Left ventricle myocardium inferior (tissue), 1 donor: ENCODE data around the gene PTP4A2. TPM values are rescaled to one million over a fixed set of nuclear protein-coding genes. Genes with fewer than 3 reads are reported as not detected.
"Not testable (repeated sequence)": the region's sequence is repeated elsewhere in the genome, so short reads cannot be mapped to it uniquely, and the experiment has no call there.

Experiments
- DNase-seq: peaks from one replicate; pipeline ENCODE4 v3.0.0-alpha.2; 2020
- H3K27ac ChIP-seq: fragments of 200-600 bp; replicated peaks from 2 replicates; pipeline ENCODE4 v1.8.0; 2021
- H3K27me3 ChIP-seq: fragments of 200-600 bp; 2 replicates; pipeline ENCODE4 v1.8.0; 2021; ENCODE audit warnings: low read depth
- H3K36me3 ChIP-seq: fragments of 200-600 bp; 2 replicates; pipeline ENCODE4 v1.8.0; 2021
- H3K4me1 ChIP-seq: fragments of 200-600 bp; 2 replicates; pipeline ENCODE4 v1.8.0; 2021
- H3K4me3 ChIP-seq: fragments of 200-600 bp; 2 replicates; pipeline ENCODE4 v1.8.0; 2021; ENCODE audit warnings: mild to moderate bottlenecking, moderate library complexity
- H3K9me3 ChIP-seq: fragments of 200-600 bp; replicated peaks from 2 replicates; pipeline ENCODE4 v1.8.0; 2021
- intact Hi-C: fragments of 100-400 bp; cut with micrococcal nuclease; formaldehyde crosslinking; loops from one replicate; pipeline ENCODE4 v1.11.0; 2022
- total RNA-seq: library from RNA; stranded (reverse); fragmentation: NEBNext Ultra II Directional; extraction: Animal tissue kit (Norgen Biotek cat#: 25700); gene quantifications from one replicate; pipeline ENCODE4 v1.2.1, GENCODE V29; 2021
- TF ChIP-seq, protein P1 (sequence below): fragments of 200-600 bp; IDR thresholded peaks from 2 replicates; pipeline ENCODE4 v1.8.0; 2021; ENCODE audit warnings: antibody characterized with exemption, mild to moderate bottlenecking, borderline replicate concordance
- donor health status: DM: no; HTN: yes; CAD: no; lungs with severe emphysema.

PTP4A2 gene
- total RNA-seq, 1 donor from 2014 or later: 203 TPM

DNA sequence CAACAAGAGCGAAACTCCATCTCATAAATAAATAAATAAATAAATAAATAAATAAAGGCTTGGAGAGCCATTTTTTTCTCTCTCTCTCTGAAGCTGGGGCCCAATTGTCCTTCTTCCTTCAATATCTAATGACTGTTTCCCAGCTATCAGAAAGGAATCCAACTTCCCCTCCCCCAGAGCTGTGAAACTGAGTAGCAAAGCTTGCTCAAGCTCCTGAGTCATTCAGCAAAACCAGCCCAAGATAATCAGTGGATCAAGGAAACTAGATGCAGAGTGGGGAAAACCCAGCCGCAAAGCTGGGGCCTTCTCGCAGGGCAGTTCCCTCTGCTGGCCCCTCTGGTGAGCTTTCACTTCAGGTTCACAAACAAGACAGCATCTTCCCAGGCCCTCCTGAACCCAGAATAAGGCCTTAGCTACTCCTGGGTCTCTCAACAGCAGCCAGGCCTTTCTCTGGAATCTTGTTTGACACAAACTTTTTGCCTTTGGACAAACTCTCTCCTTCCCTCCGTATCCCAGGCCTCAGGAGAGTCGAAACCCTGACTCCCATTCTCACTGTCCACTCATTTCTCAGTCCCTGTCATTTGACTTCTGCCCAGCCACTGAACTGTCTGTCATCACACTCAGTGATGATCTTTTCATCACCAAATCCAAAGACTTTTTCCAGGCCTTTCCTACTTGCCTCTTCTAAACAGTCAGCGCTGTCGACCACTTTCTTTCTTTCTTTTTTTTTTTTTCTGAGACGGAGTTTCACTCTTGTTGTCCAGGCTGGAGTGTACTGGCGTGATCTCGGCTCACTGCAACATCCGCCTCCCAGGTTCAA lies 18.0 kb upstream of the PTP4A2 start:
- Histone ChIP-seq H3K4me3 (no peak overlapping the region), H3K9me3 (no peaks in the 10 kb centered on the region), H3K4me1 (peaks cover 58% of the 10 kb centered on the region), H3K27me3 (no peaks in the 10 kb centered on the region), H3K27ac (peak overlapping the region; percentile 95), H3K36me3 (no peaks in the 10 kb centered on the region)
- TF ChIP-seq, protein P1, sequence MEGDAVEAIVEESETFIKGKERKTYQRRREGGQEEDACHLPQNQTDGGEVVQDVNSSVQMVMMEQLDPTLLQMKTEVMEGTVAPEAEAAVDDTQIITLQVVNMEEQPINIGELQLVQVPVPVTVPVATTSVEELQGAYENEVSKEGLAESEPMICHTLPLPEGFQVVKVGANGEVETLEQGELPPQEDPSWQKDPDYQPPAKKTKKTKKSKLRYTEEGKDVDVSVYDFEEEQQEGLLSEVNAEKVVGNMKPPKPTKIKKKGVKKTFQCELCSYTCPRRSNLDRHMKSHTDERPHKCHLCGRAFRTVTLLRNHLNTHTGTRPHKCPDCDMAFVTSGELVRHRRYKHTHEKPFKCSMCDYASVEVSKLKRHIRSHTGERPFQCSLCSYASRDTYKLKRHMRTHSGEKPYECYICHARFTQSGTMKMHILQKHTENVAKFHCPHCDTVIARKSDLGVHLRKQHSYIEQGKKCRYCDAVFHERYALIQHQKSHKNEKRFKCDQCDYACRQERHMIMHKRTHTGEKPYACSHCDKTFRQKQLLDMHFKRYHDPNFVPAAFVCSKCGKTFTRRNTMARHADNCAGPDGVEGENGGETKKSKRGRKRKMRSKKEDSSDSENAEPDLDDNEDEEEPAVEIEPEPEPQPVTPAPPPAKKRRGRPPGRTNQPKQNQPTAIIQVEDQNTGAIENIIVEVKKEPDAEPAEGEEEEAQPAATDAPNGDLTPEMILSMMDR: no peak
- DNase-seq: peak; percentile 61
- intact Hi-C loops: no loop called here

DNA sequence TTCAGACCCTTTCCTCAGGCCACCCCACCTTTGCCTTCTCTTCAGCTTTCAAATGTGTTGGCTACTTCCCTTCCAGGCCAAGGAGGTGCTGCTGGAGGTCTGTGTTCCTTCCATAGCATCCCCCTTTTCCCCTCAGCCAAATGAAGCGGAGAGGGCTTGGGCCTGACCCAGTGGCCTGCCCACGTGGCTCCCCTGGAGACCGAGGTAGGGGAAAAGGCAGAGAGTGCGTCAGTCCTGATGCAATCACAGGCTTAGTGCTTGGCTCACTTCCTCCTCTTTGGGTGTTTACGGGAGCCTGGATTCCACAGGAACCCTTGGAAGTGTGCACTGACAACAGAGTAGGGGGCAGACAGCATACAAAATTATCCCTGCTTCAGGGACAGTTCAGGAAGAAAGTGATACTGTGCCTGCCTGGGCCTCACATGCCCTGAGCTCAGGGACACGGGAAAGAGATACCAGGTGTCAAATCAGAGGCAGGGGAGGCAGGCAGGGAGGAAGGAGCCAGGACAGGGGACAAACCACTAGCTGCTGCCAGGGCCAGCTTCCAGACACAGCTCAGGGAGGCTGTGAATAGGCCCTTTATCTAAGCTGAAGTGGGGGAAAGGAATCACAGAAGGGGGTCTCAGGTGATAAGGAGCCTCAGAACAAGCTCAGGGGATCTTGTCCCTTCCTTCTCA lies 16.6 kb upstream of the PTP4A2 start:
- Histone ChIP-seq H3K4me3 (peak overlapping the region; percentile 1), H3K4me1 (peaks cover 67% of the 10 kb centered on the region), H3K27ac (peak overlapping the region; percentile 95), H3K9me3 (no peaks in the 10 kb centered on the region), H3K27me3 (no peaks in the 10 kb centered on the region), H3K36me3 (no peaks in the 10 kb centered on the region)
- TF ChIP-seq, protein P1: no peak
- intact Hi-C loops: no loop called here
- DNase-seq: peak; percentile 83

DNA sequence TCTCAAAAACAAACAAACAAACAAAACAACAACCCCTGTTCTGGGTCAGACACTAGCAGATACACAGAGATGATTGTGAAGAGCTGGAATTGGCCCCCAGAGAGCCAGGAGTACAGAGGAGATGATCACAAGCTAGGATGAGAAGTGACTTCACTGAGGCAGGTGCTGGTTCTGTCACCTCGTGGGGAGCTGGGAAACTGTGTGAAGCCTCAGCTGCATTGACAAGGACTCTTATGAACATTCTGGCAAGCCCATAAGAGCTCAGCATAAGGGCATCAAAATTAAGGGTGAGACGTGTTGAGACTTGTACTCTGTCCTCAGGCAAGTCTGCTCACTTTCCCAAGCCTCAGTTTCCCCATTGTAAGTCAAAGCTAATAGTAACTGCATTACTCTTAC lies 14.7 kb upstream of the PTP4A2 start:
- no peak for DNase-seq
- Histone ChIP-seq H3K4me3 (no peak overlapping the region), H3K4me1 (peaks cover 67% of the 10 kb centered on the region), H3K36me3 (no peaks in the 10 kb centered on the region), H3K27ac (peak overlapping the region; percentile 95), H3K27me3 (no peaks in the 10 kb centered on the region), H3K9me3 (no peaks in the 10 kb centered on the region)
- intact Hi-C loops: no loop called here
- TF ChIP-seq, protein P1: no peak

DNA sequence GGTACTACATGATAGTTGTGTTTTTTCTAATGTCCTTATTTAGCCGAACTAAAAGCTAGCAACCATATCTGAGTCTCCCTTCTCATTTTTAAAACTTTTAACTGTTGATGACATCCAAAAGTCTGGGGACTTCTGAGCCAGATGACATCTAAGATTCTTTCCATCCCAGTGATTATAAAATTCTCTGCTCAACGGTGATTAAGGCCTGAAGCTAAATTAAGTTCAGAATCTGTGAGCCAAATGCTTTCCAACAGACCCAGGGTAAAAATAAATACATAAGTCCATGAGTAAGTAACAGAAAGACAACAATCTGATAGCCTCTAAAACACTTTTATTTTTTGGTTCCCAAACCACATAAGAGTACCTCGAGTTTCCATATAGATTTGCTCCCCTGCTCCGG lies 13.1 kb upstream of the PTP4A2 start:
- DNase-seq: no peak
- intact Hi-C loops: no loop called here
- TF ChIP-seq, protein P1: no peak
- H3K27me3 ChIP-seq: no peaks in the 10 kb centered on the region
- H3K4me3 ChIP-seq: no peak overlapping the region
- H3K4me1 ChIP-seq: peaks cover 56% of the 10 kb centered on the region
- H3K27ac ChIP-seq: peak overlapping the region; percentile 95
- H3K9me3 ChIP-seq: no peaks in the 10 kb centered on the region
- H3K36me3 ChIP-seq: no peaks in the 10 kb centered on the region

DNA sequence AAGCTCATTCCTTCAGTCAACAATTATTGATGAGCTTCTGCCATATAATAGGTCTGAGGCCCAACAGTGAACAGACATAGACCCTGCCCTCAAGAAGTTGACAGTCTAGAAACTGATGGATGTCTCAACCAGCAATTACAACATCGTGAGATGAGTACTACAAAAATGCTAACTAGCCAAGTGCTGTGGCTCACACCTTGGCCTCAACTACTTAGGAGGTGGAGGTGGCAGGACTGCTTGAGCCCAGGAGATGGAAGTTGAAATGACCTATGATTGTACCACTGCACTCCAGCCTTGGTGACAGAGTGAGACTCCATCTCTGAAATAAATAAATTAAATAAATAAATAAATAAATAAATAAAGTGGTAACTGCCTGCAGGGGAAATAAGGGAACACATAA lies 11.7 kb upstream of the PTP4A2 start:
- H3K4me1 ChIP-seq: peaks cover 51% of the 10 kb centered on the region
- intact Hi-C loops: no loop called here
- H3K9me3 ChIP-seq: no peaks in the 10 kb centered on the region
- TF ChIP-seq, protein P1: no peak
- no peak overlapping the region for H3K4me3 ChIP-seq
- H3K27ac ChIP-seq: no peak overlapping the region
- no peaks in the 10 kb centered on the region for H3K36me3 ChIP-seq
- DNase-seq: no peak
- no peaks in the 10 kb centered on the region for H3K27me3 ChIP-seq

DNA sequence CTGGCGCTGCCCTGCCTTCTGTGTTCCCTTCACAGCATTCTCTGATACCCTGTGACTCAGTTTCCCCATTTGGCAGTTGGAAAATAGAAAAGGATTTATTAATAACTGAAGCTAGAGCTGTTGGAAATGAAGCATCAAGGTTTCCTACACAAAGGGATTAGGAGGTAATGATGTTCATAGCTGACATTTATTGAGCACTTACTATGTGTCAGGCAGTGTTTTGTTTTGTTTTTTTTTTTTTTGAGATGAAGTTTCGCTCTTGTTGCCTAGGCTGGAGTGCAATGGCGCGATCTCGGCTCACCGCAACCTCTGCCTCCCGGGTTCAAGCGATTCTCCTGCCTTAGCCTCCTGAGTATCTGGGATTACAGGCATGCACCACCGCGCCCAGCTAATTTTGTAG lies 7.5 kb upstream of the PTP4A2 start:
- DNase-seq, H3K9me3 ChIP-seq, H3K4me3 ChIP-seq, intact Hi-C loops, H3K27me3 ChIP-seq, H3K36me3 ChIP-seq: not testable (repeated sequence)
- H3K4me1 ChIP-seq: peaks cover 34% of the 10 kb centered on the region
- peak overlapping the region; percentile 96 for H3K27ac ChIP-seq
